ENCODE data around the gene PIN1. TPM values are rescaled to one million over a fixed set of nuclear protein-coding genes. Genes with fewer than 3 reads are reported as not detected.

Gene PIN1
- total and polyA plus RNA-seq, 2 donors from 2014 or later = 57.7 to 143 TPM

GRCh38 chr19:9865732-9866501, 30.8 kb downstream of the PIN1 start:
- TF ChIP-seq, protein P1, sequence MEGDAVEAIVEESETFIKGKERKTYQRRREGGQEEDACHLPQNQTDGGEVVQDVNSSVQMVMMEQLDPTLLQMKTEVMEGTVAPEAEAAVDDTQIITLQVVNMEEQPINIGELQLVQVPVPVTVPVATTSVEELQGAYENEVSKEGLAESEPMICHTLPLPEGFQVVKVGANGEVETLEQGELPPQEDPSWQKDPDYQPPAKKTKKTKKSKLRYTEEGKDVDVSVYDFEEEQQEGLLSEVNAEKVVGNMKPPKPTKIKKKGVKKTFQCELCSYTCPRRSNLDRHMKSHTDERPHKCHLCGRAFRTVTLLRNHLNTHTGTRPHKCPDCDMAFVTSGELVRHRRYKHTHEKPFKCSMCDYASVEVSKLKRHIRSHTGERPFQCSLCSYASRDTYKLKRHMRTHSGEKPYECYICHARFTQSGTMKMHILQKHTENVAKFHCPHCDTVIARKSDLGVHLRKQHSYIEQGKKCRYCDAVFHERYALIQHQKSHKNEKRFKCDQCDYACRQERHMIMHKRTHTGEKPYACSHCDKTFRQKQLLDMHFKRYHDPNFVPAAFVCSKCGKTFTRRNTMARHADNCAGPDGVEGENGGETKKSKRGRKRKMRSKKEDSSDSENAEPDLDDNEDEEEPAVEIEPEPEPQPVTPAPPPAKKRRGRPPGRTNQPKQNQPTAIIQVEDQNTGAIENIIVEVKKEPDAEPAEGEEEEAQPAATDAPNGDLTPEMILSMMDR (IDR thresholded peaks at IDR 0.05; ENCODE audit: borderline replicate concordance, extremely low read depth, insufficient read depth) = no peak
- FAIRE-seq (no peak), DNase-seq (no peak)
- intact Hi-C loops (cut with DNase I) = no loop called here
- Histone ChIP-seq H3K4me1 (ENCODE audit: control insufficient read depth in 2 of 3, insufficient read depth in 2 of 3, low read depth in 1 of 3, low read length in 3 of 3) (no peaks in the 10 kb centered on the region), H3K27ac (ENCODE audit: low read depth in 2 of 2, low read length in 2 of 2) (no peak overlapping the region), H3K9me3 (ENCODE audit: control insufficient read depth in 2 of 3, insufficient read depth in 1 of 3, low read length in 3 of 3) (no peaks in the 10 kb centered on the region), H3K36me3 (ENCODE audit: control insufficient read depth in 2 of 3, insufficient read depth in 3 of 3, low read length in 3 of 3) (no peaks in the 10 kb centered on the region), H3K4me3 (ENCODE audit: low read length in 3 of 3) (no peak overlapping the region), H3K9ac (ENCODE audit: low read length in 3 of 3) (no peak overlapping the region), H3K27me3 (ENCODE audit: control insufficient read depth, insufficient read depth, low read length) (no peaks in the 10 kb centered on the region)

DNA sequence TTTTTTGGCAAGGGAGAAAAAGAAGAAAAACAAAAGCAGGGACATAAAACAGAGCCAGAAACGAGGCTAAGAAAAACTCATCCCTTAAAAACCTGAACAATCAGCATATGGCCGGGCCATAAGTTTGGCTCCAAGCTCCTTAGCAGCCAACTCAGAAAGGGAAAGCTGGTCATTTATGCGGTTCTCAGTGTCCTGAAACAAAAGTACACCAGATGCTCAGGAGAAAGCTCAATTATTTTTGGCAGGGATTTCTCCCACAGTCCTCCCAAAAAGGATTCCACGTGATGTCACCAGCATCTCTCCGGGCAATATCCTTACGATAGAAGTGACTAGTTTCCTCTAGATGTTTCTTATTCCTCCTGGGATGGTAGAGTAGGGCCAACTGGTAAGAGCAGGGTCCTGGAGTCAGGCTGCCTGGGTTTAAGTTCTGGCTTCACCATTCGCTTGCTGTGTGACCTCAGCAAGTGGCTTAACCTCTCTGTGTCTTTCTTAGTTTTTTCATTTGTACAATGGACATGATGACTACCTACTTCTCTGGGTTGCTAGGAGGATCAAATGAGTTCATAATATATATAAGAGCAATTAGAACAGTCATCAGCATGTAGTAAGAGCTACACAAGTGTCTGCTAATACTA, 34.0 kb downstream of the PIN1 start:
- TF ChIP-seq, protein P1 (IDR thresholded peaks at IDR 0.05; ENCODE audit: borderline replicate concordance, extremely low read depth, insufficient read depth) = no peak
- no peak for FAIRE-seq
- intact Hi-C loops (cut with DNase I) = no loop called here

DNA sequence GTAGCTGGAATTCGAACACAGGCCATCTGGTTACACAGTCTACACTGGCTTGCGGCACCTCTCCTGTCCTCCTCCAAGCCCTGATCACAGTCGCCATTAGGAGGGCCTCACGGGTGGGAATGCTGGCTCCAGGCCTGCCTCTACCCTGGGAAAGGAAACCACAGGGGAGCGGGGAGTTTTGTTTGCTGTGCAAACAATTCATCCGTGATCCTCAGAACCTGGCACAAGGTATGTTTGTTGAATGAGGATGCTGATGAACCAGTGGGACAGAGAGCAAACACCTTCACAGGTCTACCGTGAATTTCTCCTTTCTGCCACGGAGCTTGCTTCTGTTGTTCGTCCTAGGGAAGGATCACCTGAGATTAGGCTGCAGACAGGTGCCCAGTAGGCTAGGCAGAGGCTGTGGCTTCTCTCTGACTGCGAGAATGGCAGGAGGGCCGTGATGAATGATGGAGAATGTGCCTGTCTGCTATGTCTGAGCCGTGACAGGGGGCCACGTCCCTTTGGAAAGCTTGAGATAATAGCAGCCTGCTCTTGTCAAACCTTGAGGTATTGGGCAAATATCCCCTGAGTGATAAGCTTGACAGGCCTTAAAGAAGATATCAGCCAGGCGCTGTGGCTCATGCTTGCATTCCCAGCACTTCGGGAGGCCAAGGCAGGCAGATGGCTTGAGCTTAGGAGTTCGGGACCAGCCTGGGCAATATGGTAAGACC, 36.7 kb downstream of the PIN1 start:
- no peak for FAIRE-seq
- DNase-seq = no peak
- Histone ChIP-seq H3K27ac (ENCODE audit: low read depth in 2 of 2, low read length in 2 of 2) (no peak overlapping the region), H3K9ac (ENCODE audit: low read length in 3 of 3) (no peak overlapping the region), H3K27me3 (ENCODE audit: control insufficient read depth, insufficient read depth, low read length) (no peaks in the 10 kb centered on the region), H3K4me1 (ENCODE audit: control insufficient read depth in 2 of 3, insufficient read depth in 2 of 3, low read depth in 1 of 3, low read length in 3 of 3) (no peaks in the 10 kb centered on the region), H3K9me3 (ENCODE audit: control insufficient read depth in 2 of 3, insufficient read depth in 1 of 3, low read length in 3 of 3) (no peaks in the 10 kb centered on the region), H3K4me3 (ENCODE audit: low read length in 3 of 3) (no peak overlapping the region), H3K36me3 (ENCODE audit: control insufficient read depth in 2 of 3, insufficient read depth in 3 of 3, low read length in 3 of 3) (no peaks in the 10 kb centered on the region)
- TF ChIP-seq, protein P1 (IDR thresholded peaks at IDR 0.05; ENCODE audit: borderline replicate concordance, extremely low read depth, insufficient read depth) = no peak
- intact Hi-C loops (cut with DNase I) = no loop called here

More for the DNA sequence above, 34.0 kb downstream of the PIN1 start:
- H3K27ac ChIP-seq (ENCODE audit: low read depth in 2 of 2, low read length in 2 of 2) = no peak overlapping the region
- no peaks in the 10 kb centered on the region for H3K9me3 ChIP-seq (ENCODE audit: control insufficient read depth in 2 of 3, insufficient read depth in 1 of 3, low read length in 3 of 3)
- DNase-seq = no peak
- H3K9ac ChIP-seq (ENCODE audit: low read length in 3 of 3) = no peak overlapping the region
- H3K36me3 ChIP-seq (ENCODE audit: control insufficient read depth in 2 of 3, insufficient read depth in 3 of 3, low read length in 3 of 3) = no peaks in the 10 kb centered on the region
- no peaks in the 10 kb centered on the region for H3K4me1 ChIP-seq (ENCODE audit: control insufficient read depth in 2 of 3, insufficient read depth in 2 of 3, low read depth in 1 of 3, low read length in 3 of 3)
- no peak overlapping the region for H3K4me3 ChIP-seq (ENCODE audit: low read length in 3 of 3)
- no peaks in the 10 kb centered on the region for H3K27me3 ChIP-seq (ENCODE audit: control insufficient read depth, insufficient read depth, low read length)

Measured in kidney (tissue), 14 donors.